ENCODE data around the gene FGF22. TPM values are rescaled to one million over a fixed set of nuclear protein-coding genes. Genes with fewer than 3 reads are reported as not detected.

FGF22 gene
- total and polyA plus RNA-seq, 4 donors = 0.08 TPM; not detected in 3

DNA sequence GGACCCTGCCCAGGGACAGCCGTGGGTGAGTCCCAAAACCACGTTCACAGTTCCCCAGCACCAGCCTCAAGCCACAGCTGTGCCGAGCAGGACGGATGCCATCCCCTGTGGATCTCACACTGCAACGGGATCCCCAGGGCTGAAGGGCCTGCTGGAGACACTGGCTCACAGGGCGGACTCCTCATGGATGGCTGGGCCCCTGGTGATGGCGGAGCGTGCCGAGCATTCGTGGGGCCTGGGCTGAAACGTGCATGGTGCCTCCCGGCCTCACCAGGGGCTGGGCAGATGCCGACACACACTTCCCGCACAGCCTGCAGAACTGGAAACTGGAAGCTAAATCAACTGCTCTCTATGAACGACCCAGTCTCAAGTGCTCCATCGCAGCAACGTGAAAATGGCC is 13.7 kb downstream of the FGF22 start:
- H3K9ac ChIP-seq (ENCODE audit: low read depth in 1 of 2, low read length in 2 of 2) = no peak overlapping the region
- no peaks in the 10 kb centered on the region for H3K27me3 ChIP-seq (ENCODE audit: control insufficient read depth in 4 of 4, insufficient read depth in 4 of 4, low read length in 3 of 4)
- peaks cover 4 to 41% (median 17%) of the 10 kb centered on the region in 4 donors for H3K36me3 ChIP-seq (ENCODE audit: control insufficient read depth in 4 of 4, insufficient read depth in 3 of 4, low read depth in 1 of 4, low read length in 3 of 4)
- TF ChIP-seq HNF4G (IDR thresholded peaks at IDR 0.05) = no peak
- TF ChIP-seq, protein P1, sequence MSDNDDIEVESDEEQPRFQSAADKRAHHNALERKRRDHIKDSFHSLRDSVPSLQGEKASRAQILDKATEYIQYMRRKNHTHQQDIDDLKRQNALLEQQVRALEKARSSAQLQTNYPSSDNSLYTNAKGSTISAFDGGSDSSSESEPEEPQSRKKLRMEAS (IDR thresholded peaks at IDR 0.05) = no peak
- TF ChIP-seq, protein P2, sequence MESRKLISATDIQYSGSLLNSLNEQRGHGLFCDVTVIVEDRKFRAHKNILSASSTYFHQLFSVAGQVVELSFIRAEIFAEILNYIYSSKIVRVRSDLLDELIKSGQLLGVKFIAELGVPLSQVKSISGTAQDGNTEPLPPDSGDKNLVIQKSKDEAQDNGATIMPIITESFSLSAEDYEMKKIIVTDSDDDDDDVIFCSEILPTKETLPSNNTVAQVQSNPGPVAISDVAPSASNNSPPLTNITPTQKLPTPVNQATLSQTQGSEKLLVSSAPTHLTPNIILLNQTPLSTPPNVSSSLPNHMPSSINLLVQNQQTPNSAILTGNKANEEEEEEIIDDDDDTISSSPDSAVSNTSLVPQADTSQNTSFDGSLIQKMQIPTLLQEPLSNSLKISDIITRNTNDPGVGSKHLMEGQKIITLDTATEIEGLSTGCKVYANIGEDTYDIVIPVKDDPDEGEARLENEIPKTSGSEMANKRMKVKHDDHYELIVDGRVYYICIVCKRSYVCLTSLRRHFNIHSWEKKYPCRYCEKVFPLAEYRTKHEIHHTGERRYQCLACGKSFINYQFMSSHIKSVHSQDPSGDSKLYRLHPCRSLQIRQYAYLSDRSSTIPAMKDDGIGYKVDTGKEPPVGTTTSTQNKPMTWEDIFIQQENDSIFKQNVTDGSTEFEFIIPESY (IDR thresholded peaks at IDR 0.05) = no peak
- TF ChIP-seq JUND (IDR thresholded peaks at IDR 0.05) = no peak
- no peak for TF ChIP-seq RAD21 (IDR thresholded peaks at IDR 0.05)
- TF ChIP-seq HNF4A (conservative IDR thresholded peaks at IDR 0.05) = no peak
- 95% methylated on average over 17 of the region's 17 CpGs for WGBS
- H3K9me3 ChIP-seq (ENCODE audit: control insufficient read depth in 4 of 4, low read length in 3 of 4) = no peaks in the 10 kb centered on the region
- peaks cover 13 to 21% (median 17%) of the 10 kb centered on the region in 4 donors for H3K4me1 ChIP-seq (ENCODE audit: control insufficient read depth in 4 of 4, insufficient read depth in 4 of 4, low read length in 3 of 4)
- no peak for DNase-seq (ENCODE audit: low spot score)
- H3K27ac ChIP-seq (ENCODE audit: low read depth in 1 of 2, low read length in 2 of 2) = no peak overlapping the region
- no peak overlapping the region for H3K4me3 ChIP-seq (ENCODE audit: low read depth in 1 of 3, low read length in 3 of 3)

GRCh38 chr19:655691-656090 is 16.0 kb downstream of the FGF22 start:
- Histone ChIP-seq H3K9me3 (ENCODE audit: control insufficient read depth in 4 of 4, low read length in 3 of 4) (no peaks in the 10 kb centered on the region), H3K36me3 (ENCODE audit: control insufficient read depth in 4 of 4, insufficient read depth in 3 of 4, low read depth in 1 of 4, low read length in 3 of 4) (peaks cover 0 to 29% (median 9%) of the 10 kb centered on the region in 4 donors), H3K27ac (ENCODE audit: low read depth in 1 of 2, low read length in 2 of 2) (no peak overlapping the region), H3K27me3 (ENCODE audit: control insufficient read depth in 4 of 4, insufficient read depth in 4 of 4, low read length in 3 of 4) (no peaks in the 10 kb centered on the region), H3K4me3 (ENCODE audit: low read depth in 1 of 3, low read length in 3 of 3) (no peak overlapping the region), H3K4me1 (ENCODE audit: control insufficient read depth in 4 of 4, insufficient read depth in 4 of 4, low read length in 3 of 4) (peaks cover 28 to 44% (median 37%) of the 10 kb centered on the region in 4 donors), H3K9ac (ENCODE audit: low read depth in 1 of 2, low read length in 2 of 2) (no peak overlapping the region)
- 84% methylated on average over 17 of the region's 17 CpGs for WGBS
- TF ChIP-seq, protein P1 (IDR thresholded peaks at IDR 0.05) = no peak
- TF ChIP-seq, protein P2 (IDR thresholded peaks at IDR 0.05) = no peak
- TF ChIP-seq TAF1 (conservative IDR thresholded peaks at IDR 0.05) (no peak), JUND (IDR thresholded peaks at IDR 0.05) (no peak), ATF3 (IDR thresholded peaks at IDR 0.05) (no peak), GABPA (IDR thresholded peaks at IDR 0.05 in 1 of 2, conservative IDR thresholded peaks at IDR 0.05 in 1 of 2) (no peak), YY1 (IDR thresholded peaks at IDR 0.05) (no peak), EGR1 (IDR thresholded peaks at IDR 0.05; ENCODE audit: low read depth in 2 of 2) (no peak)
- no peak for DNase-seq (ENCODE audit: low spot score)

Measured in liver (tissue), 9 donors.